AG04450 (cell line): ENCODE data around the gene STXBP6. TPM values are rescaled to one million over a fixed set of nuclear protein-coding genes. Genes with fewer than 3 reads are reported as not detected.

Experiments
- CTCF ChIA-PET: fragments of 300-600, 350-600 bp; formaldehyde crosslinking; extraction: SDS; loops from one replicate; lab custom pipeline; 2022; ENCODE audit warnings: antibody characterized with exemption, inconsistent platforms; lab: Charles Lee
- POLR2A ChIA-PET: fragments of 350-600 bp; formaldehyde crosslinking; extraction: SDS; loops from one replicate; lab custom pipeline; 2021; ENCODE audit warnings: antibody characterized with exemption, inconsistent platforms; lab: Yijun Ruan, JAX
- DNase-seq: peaks from one replicate; pipeline ENCODE4 v3.0.0-alpha.2; 2011; ENCODE audit warnings: low read depth, low spot score
- H3K27ac ChIP-seq: one replicate; pipeline ENCODE4 v1.5.1; 2012; ENCODE audit warnings: low read depth, low read length, control low read depth
- H3K27me3 ChIP-seq: one replicate; pipeline ENCODE4 v1.6.0; 2012; ENCODE audit warnings: low read length; ENCODE audit not compliant: control insufficient read depth, insufficient read depth
- H3K4me3 ChIP-seq: 2 replicates; pipeline ENCODE4 v1.5.1; 2011; ENCODE audit warnings: mild to moderate bottlenecking, low read depth, low read length, control low read depth
- H3K9me3 ChIP-seq: 2 replicates; pipeline ENCODE4 v1.5.1; 2012; ENCODE audit warnings: low read length; ENCODE audit not compliant: control insufficient read depth, insufficient read depth
- polyA plus RNA-seq: library from polyadenylated mRNA; depleted of rRNA; stranded (reverse); fragments of >200 nt; gene quantifications from 2 replicates; pipeline ENCODE4 v1.2.3, GENCODE V29; 2011
- TF ChIP-seq, protein P1 (sequence below): IDR thresholded peaks from 2 replicates; pipeline ENCODE4 v1.5.1; 2011; ENCODE audit warnings: low read depth, low read length, control low read depth, inconsistent platforms

Gene STXBP6
- polyA plus RNA-seq, 1 experiment: 0.16 TPM

DNA sequence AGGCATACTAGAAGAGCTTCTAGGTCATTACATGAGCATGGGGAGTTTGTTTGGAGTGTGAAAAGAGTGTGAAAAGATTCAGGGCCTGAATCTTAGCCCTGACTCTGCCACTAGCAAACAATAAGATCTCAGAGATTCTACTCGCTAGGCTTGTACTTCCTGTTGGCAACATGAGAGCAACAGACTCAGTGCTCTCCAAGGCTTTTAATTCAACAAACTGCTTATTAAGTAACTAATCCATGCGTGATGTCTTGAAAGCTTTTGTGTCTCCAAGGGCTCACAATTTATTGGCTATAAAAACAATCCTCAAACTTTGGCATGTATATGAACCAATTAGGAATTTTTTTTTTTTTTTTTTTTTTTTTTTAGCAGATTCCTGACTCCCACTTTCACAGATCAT is 105.1 kb downstream of the STXBP6 start:
- ChIA-PET POLR2A (no interaction called here), CTCF (no interaction called here)
- no peaks in the 10 kb centered on the region for H3K27me3 ChIP-seq
- no peak overlapping the region for H3K27ac ChIP-seq
- no peak overlapping the region for H3K4me3 ChIP-seq
- TF ChIP-seq, protein P1, sequence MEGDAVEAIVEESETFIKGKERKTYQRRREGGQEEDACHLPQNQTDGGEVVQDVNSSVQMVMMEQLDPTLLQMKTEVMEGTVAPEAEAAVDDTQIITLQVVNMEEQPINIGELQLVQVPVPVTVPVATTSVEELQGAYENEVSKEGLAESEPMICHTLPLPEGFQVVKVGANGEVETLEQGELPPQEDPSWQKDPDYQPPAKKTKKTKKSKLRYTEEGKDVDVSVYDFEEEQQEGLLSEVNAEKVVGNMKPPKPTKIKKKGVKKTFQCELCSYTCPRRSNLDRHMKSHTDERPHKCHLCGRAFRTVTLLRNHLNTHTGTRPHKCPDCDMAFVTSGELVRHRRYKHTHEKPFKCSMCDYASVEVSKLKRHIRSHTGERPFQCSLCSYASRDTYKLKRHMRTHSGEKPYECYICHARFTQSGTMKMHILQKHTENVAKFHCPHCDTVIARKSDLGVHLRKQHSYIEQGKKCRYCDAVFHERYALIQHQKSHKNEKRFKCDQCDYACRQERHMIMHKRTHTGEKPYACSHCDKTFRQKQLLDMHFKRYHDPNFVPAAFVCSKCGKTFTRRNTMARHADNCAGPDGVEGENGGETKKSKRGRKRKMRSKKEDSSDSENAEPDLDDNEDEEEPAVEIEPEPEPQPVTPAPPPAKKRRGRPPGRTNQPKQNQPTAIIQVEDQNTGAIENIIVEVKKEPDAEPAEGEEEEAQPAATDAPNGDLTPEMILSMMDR: no peak
- H3K9me3 ChIP-seq: no peaks in the 10 kb centered on the region
- no peak for DNase-seq

DNA sequence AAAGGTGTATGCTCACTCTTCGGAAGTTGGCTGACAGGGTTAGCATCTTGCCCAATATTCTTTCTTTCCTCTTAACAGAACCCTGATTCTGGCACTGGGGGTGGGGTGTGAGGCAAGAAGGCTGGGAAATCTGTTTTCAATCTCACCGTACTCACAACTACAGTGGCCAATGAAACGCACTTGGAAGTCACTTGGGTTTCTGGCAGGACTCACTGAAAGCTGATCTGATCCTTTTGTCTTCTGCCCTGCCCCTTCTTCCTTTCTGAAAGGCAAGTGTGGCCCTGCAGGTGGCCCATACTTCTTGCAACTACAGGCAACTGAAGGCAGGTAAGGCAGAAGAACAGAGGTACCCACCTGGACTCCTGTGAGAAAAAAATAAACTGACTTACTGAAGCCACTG is 106.9 kb downstream of the STXBP6 start:
- no peak for DNase-seq
- CTCF ChIA-PET: no interaction called here
- no peak overlapping the region for H3K27ac ChIP-seq

DNA sequence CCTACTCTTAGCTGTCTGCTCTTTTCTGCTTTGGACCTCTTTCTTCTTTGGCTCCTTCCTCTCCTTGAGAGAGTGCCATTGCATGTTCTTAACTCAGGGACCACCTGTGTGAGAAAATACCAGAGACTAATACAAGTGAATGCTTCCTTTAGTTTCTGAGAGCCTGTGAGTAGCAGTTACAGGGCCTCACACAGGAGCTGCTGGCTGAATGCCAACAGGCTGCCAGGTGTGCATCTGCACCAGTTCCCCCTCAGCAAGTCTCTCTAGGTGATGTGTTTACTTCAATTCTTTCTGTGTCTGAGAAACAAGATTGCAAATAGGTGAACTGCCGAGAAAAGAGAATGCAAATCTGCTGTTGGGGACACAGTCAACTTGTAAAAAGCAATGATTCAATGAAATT is 108.2 kb downstream of the STXBP6 start:
- no peak for DNase-seq
- no peak overlapping the region for H3K27ac ChIP-seq
- no peaks in the 10 kb centered on the region for H3K27me3 ChIP-seq
- no peaks in the 10 kb centered on the region for H3K9me3 ChIP-seq
- H3K4me3 ChIP-seq: no peak overlapping the region
- POLR2A ChIA-PET: no interaction called here
- CTCF ChIA-PET: no interaction called here
- TF ChIP-seq, protein P1: no peak

More for the DNA sequence above, 106.9 kb downstream of the STXBP6 start:
- Histone ChIP-seq H3K4me3 (no peak overlapping the region), H3K9me3 (no peaks in the 10 kb centered on the region), H3K27me3 (no peaks in the 10 kb centered on the region)
- POLR2A ChIA-PET: no interaction called here
- TF ChIP-seq, protein P1: no peak

DNA sequence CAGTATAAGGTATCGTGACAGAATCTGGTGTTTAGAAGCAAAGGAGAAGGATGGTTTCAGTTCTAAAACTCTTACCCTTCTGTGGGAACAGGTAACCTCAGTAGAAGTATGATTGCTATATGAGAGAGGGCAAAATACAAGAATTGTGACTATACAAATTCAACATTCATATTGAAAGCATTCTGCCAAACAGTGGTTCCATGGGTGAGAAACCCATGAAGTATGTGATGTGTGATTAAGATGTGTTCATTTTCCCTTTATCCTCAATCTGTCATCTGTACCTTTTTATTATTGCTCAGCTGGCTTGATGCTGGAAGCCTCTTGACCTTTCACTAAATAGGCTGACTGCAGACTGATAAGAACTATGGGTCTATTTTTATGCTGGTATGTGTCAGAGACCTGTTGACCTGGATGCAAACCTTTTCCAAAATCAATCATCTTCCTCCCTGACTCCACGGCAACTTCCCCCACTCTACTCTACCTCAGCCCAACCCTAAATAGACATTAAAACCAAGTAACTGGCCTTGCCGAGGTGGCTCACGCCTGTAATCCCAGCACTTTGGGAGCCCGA is 109.6 kb downstream of the STXBP6 start:
- POLR2A ChIA-PET: no interaction called here
- Histone ChIP-seq H3K27me3 (no peaks in the 10 kb centered on the region), H3K27ac (no peak overlapping the region), H3K9me3 (no peaks in the 10 kb centered on the region), H3K4me3 (no peak overlapping the region)
- TF ChIP-seq, protein P1: no peak
- DNase-seq: no peak
- CTCF ChIA-PET: no interaction called here

DNA sequence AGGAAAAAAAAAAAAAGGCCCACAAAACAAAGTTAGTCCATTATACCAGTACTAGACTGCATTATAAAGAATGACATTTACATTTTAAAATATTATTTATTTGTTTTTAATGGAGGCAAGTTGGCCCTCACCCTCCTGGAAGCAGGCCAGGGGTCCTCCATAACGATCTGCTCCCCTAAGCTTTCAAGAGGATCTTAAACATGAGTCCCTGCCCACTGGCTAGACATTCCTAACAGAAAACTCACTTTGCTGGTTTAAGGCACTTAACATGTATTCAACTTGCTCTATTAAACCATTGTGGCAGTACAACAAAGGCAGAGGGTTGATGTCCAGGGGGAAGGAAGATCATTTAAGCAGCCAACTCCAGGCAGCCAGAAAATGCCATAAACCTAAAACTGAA is 111.4 kb downstream of the STXBP6 start:
- ChIA-PET POLR2A (no interaction called here), CTCF (interaction anchor here (1.1 kb wide), 1 partner anchor 194 kb away, joined by 3 read pairs; no protein-coding TSS in a partner anchor)
- no peak for DNase-seq
- TF ChIP-seq, protein P1: no peak
- Histone ChIP-seq H3K27me3 (no peaks in the 10 kb centered on the region), H3K4me3 (no peak overlapping the region), H3K27ac (no peak overlapping the region), H3K9me3 (no peaks in the 10 kb centered on the region)
